Inflammatory macrophage (primary cell): ENCODE data around the gene MAF.

ENCODE experiments used
- DNase-seq, 2 donors: peaks; one replicate each; pipeline ENCODE4 v3.0.0-alpha.2; 2020 to 2022

The MAF gene

DNA sequence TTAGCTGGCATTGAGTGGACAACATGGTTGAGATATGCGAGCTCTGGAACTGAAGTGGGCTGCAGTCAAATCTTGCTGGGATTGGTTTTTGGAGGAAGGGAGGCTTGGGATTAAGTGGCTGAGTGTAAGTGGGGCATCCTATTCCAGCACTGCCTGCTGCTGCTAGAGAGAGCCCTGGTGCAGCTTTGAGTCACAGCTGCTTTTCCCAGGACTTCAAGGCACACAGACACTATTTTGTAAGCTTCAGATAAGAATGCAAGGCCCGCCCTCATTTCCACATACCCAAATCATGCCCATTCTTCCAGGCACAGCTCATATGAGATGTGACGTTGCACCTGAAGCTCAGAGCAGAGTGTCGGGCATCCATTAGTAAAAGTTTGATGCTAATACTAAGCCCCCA, 10.2 kb upstream of the MAF start:
- no peak for DNase-seq

GRCh38 chr16:79609861-79610260, 9.3 kb upstream of the MAF start:
- DNase-seq = peak; percentile 34 to 43

DNA sequence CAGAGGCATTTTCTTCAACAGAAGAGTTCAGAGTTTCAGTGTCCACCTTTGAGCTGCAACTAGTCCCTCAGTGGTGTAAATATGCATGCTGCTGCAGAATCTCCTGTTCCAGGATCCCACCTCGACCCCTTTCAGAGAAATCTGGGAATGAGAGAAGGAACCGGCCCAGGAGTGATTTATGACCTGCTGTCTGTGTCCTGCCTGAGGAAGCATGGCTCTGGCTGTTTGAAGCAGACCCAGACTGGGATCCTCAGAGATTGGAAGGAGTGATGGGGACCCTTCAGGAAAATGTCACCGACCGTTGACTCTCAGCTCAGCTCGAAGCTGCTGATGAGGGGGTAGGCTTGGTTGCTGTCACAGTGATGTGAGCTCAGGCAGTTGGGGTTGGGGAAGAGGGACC, 8.4 kb upstream of the MAF start:
- DNase-seq = no peak

DNA sequence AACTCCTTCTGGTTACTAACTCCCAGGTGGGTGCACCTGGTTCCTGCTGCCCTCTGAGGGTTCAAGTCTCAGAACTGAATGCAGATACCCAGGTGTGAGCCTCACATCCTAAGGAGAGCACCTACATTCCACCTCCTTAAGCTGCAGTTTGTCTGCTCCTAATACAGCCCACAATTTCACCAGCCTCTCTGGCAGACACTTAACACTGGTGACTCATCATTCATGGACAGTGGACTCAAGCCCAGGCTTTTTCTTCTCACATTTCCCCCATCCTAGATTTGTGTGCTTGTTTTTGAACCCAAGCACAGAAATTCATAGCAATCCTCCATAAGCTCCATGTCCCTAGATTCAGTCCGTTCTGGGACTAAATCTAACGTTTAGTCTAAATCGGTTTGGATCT, 7.0 kb upstream of the MAF start:
- no peak for DNase-seq

DNA sequence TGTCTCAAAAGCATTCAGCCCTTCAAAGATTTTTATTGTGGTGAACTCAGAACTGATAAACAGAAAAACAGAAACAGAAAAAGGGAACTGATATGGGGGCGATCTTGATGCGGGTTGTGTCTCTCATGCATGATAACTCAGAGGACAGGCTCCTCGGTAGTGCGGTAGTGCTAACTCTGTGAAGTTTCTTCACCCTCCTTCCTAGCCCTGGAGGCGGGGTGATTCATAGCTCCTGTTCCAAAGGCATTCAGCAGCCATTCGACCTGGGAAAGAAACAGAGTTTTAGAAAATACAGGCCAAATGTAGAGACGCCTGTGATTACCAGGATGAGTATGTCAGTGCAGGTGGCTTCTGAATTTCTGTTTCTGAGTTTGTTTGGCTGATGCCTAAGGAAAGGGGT, 5.5 kb upstream of the MAF start:
- peak; percentile 40 to 54 for DNase-seq

GRCh38 chr16:79603055-79603454, 2.5 kb upstream of the MAF start:
- DNase-seq = no peak

DNA sequence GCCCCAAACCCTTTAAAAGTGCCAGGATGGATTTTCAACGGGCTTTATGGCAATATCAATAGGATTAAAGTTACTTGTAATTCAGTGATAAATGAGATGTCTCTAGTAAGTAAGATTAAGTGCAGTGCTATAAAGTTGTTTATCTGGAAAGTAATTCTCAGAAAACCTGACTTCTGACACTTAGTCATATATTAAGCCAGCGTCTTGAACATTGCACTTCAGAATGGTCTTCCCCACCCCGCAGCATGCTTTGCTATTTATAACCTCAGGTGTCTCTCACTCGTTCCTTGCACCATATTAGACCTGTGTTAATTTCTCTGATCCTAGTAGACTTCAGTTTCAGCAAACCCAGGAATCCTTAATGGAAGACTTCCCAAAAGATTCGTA, 2.1 kb upstream of the MAF start:
- no peak for DNase-seq

GRCh38 chr16:79601931-79602627, 1.5 kb upstream of the MAF start:
- DNase-seq = peak; percentile 81 to 83

- peak; percentile 51 to 64 for DNase-seq
Observed at GRCh38 chr16:79601092-79601930, 774 bp upstream of the MAF start.

DNA sequence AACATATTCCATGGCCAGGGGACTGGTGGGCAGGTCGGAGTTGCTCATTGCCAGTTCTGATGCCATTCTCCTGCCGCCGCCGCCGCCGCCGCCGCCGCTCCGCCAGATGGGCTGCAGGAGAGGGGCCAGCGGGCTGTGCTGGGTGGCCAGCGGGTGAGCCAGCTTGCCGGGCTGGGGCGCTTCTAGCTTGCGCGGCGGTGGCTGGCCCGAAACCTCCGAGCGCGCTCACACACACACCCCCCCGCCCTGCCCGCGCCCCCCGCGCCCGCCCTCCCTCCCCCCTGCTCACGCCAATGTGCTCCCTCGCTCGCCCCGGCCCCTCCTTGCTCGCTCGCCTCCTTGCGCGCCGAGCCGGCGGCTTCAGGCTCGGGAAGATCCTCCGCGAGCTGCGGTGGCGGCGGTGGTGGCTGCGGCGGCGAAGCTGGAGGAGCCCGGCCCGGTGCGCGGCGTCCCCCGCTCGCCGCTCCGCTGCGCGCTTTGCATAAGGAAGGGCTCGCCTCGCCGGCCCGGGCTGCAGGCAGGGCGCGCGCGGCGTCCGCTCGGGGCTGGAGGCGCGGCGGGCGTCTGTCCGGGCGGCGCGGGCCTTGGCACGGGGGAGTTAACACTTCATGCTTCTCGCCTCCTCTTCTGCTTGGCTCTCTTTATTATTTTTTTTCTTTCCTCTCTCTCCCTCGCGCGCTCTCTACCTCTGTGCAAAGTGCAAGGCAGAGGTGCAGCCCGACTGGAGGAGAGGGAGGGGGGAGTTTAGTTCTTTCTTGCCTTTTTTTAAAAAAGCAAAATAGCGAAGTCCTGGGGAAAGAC, 500 bp downstream of the MAF start:
- peak; percentile 48 to 70 for DNase-seq

DNA sequence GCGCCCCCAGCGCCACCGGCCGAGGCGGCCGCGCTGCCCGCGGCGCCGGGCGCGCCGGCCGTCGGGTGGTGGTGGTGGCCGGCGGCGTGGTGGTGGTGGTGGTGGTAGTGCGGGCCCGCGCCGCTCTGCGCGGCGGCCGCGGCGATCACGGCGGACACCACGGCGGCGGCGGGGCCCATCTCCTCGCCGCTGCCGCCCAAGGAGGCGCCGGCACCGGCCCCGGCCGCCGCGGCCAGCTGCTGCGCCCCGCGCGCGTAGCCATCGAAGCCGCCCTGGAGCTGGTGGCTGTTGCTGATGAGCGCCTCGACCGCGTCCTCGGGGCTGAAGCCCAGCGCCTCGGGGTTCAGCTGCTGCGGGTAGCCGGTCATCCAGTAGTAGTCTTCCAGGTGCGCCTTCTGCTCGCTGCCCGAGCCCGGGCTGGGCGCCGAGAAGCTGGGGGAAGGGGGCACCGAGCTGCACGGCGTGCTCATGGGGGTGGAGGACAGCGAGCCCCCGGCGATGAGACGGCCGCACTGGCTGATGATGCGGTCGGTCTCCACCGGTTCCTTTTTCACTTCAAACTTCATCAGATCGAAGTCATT, 1.2 kb downstream of the MAF start:
- peak in 1 of 2 donors; percentile 22 for DNase-seq

DNA sequence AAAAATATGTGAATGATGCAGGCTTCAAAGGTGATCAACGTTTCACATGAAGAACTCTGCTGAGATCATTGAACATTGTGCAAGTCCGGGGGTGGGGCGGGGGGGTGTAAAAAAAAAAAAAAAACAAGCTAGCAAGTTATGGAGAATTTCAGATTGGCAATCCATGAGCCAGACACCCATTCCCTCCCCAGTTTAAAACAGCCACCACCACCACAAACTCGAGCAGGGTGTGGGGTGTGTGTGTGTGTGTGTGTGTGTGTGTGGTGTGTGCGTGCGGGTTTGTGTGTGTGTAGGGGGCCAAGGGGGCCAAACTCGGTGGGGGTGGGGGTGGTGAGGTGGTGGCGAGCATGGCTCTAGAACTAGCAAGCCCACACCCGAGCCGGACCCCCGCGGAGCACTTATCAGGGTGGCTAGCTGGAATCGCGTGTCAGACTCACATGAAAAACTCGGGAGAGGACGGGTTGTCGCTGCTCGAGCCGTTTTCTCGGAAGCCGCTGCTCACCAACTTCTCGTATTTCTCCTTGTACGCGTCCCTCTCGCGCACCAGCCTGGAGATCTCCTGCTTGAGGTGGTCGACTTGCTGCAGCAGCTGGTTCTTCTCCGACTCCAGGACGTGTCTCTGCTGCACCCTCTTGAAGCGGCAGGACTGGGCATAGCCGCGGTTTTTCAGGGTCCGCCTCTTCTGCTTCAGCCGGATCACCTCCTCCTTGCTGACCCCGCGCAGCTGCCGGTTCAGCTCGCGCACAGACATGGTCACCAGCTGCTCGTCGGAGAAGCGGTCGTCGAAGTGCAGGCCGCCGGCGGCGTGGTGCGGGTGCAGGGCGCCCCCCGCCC, 2.0 kb downstream of the MAF start:
- DNase-seq = peak; percentile 56 to 69

GRCh38 chr16:79598063-79598347, 2.5 kb downstream of the MAF start:
- no peak for DNase-seq

- DNase-seq = no peak
Observed at GRCh38 chr16:79597277-79598062, 3.1 kb downstream of the MAF start.

DNA sequence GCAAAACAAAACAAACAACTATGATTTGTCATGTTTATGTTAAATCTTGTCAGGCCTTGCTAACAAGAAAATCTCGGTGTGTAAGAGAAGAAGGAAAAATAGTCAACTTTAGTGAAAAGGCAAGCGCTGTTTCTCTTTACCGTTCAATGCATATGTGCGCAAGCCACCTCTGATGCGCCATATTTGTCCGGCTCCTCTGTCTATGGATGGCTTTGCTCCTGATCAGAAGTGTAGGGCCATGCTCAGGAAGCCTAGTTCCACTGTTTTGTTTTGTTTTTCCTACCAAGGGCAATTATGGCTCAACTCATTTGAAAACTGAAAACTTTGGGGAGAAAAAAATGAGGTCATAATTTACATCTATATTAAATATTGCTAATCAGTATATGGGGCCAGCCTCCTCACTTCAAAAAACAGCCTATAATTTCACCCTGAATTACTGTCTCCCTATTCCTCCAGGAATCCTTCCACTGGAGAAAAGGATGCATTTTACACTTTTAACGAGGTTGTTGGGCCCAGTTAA, 4.5 kb downstream of the MAF start:
- no peak for DNase-seq

GRCh38 chr16:79595231-79595641, 5.3 kb downstream of the MAF start:
- no peak for DNase-seq

- no peak for DNase-seq
Observed at GRCh38 chr16:79593754-79594153, 6.8 kb downstream of the MAF start.

DNA sequence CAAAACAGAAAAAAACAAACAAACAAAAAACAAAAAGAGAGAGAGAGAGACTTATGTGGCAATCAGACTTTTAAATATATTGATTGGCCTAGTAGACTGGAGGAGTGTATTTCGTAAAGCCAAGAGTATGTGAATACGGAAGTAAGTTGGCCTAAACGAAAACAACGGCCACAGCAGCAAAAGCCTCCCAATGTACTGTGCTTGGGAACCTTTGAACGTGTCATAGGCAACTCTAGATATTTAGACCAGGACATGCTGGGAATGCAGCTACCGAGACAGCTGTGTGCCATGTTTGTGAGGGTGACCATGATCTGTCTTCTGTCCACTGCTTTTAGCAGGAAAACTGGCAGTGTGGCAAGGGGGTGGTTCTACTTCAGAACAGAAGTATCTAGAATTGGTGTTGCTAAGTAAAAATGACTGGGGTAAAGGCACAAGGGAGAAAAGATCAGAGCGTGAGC, 7.4 kb downstream of the MAF start:
- DNase-seq = no peak

DNA sequence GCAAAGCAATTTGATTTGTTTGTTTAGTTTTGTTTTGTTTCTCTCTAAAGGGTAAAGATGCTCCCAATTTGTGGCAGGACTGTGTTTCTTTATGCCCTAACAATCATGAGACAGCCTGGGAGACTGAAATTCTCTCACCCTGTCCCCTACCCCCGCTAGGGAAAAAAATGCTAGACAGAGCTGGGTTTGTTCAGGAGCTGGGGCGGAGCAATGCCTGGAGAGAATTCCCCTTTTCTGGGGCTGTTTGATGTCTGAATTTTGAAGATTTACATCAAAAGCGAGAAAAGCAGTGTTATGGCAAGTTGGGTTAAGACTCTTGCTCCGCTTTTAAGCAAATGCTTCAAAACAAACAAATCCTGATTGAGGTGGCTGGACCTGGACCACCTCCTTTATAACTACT, 8.4 kb downstream of the MAF start:
- DNase-seq = no peak

GRCh38 chr16:79589601-79590102, 10.9 kb downstream of the MAF start:
- no peak for DNase-seq

DNA sequence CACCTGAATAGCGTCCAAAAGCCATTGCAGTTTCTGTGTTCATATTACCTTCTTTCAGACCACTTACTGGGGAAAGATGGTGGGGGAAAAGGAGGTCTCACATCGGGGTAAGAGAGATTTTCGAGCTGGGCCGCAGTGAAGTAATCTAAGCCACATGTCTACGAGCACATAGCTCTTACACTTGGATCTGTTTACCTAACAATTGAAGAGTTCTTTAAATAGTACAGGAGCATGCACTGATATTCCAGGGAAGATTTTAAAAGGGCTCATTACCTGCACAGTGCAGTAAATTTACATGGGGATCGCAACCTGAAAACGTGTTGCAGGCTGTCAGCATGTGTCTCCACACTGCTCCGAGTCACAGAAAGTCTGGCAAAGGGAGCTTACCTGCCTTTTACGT, 12.6 kb downstream of the MAF start:
- DNase-seq = no peak
